ENCODE data around the gene ZNF654.
A peak's percentile ranks its signal among the peaks of the same experiment; 100 is the strongest.
"Not testable (repeated sequence)": the region's sequence is repeated elsewhere in the genome, so short reads cannot be mapped to it uniquely, and the experiment has no call there.

ZNF654 gene

DNA sequence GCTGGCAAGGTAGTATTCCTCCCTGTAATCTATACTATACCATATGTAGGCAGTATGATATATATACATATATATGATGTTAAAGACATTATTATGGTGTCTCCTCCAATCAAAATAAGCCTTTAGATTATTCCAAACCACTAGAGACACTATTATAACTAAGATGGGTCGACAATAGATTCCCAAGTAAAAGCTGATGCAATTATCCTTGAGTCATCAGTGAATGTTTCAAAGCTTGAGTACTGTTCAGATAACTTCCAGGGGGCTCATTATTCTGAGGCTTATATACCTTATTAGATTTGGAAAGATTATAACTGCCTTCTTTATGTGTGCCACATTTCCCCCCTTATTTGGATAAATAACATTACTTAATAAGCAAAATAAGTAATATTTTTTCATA is 78.8 kb downstream of the ZNF654 start:
- DNase-seq (ENCODE audit: low read depth, low spot score), result no peak

DNA sequence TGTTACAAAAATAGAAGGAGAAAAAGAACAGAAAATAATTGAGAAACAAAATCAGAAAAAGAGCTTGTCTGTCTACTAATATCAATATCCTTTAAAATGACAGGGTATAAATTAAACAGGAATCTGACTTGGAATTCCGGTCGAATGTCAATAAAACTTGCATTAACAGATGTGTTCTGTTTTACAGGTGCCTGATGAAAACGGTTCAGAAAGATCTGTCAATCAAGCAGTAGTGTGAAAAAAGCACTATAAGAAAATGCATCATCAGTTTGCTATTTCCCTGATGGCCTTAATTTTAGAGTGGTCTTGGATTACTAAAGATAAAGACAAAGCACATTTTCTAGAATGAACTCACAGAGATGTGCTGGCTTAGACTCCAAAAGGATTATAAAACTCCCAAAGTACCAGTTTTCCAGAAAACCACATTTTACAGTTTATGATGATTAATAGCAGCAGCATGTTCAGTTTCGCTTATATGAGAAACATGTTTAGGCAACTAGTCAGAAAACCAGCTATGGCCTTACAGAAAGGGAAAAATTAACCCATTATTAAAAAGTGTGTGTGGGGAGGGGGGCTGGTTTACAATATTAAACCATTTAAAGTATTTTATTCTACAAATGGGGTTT is 82.5 kb downstream of the ZNF654 start:
- DNase-seq (ENCODE audit: low read depth, low spot score), result no peak

DNA sequence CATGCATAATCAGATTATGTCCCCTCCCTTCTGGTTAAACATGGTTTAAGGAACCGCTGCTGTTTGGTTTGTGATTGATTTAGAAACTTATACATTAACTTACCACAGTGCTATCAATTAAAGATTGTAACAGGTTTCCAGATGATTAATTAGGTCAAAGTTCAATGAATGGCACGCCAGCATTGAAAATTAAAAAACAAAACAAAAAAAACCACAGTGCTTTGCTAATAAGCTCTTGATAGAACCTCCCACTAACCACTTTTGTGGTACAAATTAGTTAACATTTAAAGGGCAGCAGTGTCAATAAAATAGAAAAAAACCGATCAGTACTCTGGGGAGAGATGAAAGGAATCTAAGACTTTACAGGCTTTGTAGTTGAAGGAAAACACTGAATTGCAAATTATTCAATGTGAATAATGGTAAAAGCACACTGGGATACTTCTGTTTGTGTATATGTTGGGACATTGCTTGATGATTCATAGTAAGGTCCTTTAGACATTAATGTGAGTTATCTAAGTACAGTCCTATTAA is 83.1 kb downstream of the ZNF654 start:
- DNase-seq (ENCODE audit: low read depth, low spot score), result no peak

DNA sequence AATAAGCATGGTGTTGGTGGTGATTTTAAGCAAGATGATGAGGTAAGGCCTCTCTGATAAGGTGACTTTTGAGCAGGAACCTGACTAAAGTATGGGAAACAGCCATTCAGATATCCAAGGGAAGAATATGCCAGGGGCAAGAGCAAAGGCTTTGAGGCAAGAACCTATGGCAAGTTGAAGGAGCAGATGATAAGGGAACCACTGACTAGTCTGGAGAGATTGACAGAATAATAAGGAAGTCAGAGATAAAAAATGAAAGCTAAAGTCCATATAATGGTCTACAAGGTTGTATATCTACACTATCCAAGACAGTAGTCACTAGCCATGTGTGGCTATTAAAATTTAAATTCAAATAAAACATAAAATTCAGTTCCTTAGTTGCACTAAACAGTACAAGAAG is 88.2 kb downstream of the ZNF654 start:
- no peak for DNase-seq (ENCODE audit: low read depth, low spot score)

DNA sequence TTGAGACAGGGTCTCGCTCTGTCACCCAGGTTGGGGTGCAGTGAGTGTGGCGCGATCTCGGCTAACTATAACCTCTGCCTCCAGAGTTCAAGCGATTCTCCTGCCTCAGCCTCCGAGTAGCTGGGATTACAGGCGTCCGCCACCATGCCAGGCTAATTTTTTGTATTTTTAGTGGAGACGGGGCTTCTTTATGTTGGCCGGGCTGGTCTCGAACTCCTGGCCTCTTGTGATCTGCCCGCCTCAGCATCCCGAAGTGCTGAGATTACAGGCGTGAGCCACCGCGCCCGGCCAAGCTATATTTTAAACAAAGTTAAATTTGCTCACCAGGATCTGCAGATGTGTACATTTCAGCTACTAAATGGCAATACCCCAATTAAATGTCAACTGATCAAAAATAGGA is 89.6 kb downstream of the ZNF654 start:
- DNase-seq (ENCODE audit: low read depth, low spot score), result no peak

DNA sequence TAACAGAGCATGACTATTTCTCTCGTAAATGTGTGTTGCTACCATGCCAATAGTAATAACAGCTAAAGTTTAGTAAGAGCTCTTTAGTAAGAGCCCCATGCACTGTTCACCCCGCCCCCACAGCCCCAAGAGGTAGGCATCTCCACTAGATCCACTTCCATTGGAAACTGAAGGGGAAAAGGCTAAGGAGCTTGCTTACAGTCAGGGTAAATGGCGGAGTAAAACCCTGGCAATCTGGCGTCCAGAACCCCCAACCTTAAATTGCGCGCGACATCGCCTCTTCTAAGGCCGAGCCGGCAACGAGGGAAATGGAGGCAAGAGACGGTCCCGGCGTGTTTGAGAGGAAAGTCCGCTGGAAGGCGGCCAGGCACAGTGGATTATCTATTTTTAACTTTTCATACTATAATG is 90.0 kb downstream of the ZNF654 start:
- no peak for DNase-seq (ENCODE audit: low read depth, low spot score)

DNA sequence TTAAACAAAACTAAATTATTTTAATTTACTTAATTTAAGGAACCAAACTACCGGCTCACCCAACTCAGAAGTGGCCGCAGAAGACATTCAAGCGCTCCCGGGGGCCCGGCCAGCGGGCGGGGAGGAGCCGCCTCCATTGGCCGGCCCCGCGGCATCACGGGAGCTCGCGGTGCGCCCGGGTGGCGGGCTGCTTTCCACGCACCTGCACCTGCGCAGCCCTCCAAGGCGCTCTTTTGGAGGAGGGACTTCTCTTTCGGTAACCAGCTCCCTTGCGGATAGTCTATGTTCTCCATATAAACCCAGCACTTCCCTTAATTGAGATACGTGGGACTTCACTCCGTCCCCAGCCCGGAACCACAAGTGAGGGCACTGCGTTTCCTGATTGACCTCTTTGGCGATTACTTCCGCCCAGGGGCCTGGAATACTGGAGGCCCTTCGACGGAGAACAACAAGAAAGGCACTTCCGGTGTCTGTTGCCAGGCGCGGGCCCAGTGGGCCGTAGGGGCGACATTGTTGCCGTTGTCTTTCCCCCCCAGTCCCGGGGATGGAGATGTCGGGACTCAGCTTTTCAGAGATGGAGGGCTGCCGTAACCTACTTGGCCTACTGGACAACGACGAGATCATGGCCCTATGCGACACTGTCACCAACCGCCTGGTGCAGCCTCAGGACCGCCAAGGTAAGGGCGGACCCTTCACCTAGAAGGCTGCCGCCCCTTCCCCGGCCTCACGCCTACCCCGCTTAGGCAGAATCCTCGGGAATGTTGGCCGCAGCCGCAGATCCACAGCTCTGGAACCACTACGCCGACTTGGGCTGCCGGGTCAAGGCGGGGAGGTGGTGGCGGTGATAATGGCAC is 90.7 kb downstream of the ZNF654 start, which contains the start of gene C3orf38:
C3orf38 (plus strand) TSS at position 451 of the 854 bp plus-strand sequence; CDS start at position 545, 94 bp downstream.
- DNase-seq (ENCODE audit: low read depth, low spot score), result peak; percentile 57

DNA sequence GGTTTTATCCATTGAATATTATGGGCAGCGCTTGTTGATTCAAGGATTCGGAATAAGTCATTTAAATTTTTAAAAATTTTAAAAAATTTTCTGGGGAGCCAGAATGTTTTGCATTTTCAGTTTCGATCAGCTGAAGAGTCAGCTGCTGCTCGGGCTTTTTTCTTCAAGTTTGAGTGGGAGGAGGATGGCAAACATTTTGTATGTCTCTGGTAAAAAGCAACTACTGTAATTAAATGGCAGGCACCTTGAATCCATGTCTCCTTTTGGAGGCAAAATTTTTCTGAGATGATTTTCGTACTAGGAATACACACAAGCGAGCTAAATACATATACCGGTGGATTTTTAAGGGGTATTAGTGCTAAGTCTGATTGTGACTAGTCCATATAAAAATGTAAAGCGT is 91.3 kb downstream of the ZNF654 start:
- DNase-seq (ENCODE audit: low read depth, low spot score), result peak; percentile 5

DNA sequence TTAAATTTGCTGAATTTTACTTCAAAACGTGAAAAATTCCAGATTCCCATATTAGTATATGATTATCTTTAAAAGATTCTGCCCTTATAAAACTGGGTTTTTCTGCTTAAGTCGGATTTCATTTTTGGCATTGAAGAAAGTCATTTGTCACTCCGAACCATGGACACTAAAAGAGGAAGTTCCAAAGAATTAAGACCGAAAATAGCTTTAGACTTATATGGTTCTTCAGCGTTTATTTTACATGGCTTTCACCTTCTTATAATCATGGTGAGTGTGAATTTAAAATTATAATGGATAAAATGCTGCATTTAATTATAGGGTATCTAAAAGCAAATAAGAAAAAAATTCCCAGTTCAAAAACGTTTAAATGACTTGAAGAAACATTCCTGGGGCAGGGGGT is 91.8 kb downstream of the ZNF654 start:
- DNase-seq (ENCODE audit: low read depth, low spot score), result no peak

DNA sequence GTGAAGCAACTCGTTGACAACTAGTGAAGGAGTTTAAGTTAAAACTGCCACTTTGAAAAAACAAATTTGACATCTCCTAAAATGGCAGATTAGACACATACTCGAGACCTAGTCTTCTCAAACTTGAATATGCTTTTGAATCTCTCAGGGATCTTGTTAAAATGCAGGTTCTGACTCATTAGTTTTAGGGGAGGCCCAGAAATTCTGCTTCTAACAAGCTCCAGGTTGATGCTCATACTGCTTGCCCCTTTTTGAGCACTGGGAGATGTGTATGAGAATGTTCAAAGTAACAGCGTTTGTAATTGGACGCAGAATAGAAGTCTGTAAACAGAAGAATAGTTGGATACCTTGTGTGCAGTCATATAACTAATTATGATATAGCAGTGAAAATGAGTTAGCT is 92.3 kb downstream of the ZNF654 start:
- no peak for DNase-seq (ENCODE audit: low read depth, low spot score)

DNA sequence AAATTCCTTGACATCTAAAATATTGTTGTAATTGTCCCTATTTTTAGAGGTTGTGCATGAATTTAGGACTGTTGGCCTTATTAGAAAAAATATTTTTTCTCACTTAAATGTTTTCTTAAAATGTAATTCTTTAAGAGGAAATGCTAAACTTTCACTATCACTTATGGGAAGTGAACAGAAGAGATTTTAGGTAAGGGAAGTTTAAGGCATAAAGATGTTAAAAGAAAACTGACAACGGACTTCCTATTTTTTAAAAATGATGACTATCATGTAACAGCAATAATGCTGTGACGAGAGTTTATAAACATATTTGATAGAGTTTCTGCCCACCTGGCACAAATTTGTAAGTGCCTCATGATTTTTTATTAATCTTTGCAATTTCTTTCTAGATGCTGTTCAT is 93.8 kb downstream of the ZNF654 start:
- no peak for DNase-seq (ENCODE audit: low read depth, low spot score)

DNA sequence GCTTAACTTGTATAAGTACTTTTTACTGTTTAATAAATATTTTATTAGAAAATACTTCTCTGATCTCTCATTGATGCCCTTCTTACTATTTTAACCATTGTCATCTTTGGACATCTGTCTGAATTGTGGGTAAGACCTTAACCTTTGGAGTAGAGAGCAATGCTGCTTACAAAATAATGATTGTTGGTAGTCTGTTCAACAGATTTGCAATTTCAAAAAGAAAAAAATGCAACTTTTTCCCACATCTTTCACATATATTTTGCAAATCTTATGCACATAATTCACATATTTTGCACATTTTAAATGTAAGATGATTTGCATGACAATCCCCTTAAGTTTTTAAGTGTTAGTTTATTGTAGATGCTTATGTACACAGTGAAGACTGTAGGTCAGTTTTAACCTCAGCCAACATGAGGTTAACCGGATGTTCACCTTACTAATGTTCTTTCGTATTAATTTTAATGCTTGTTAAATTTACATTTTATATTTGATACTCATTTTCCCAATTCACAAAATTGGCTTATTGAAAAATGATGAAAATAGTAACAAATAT is 107.4 kb downstream of the ZNF654 start:
- DNase-seq (ENCODE audit: low read depth, low spot score), result no peak

DNA sequence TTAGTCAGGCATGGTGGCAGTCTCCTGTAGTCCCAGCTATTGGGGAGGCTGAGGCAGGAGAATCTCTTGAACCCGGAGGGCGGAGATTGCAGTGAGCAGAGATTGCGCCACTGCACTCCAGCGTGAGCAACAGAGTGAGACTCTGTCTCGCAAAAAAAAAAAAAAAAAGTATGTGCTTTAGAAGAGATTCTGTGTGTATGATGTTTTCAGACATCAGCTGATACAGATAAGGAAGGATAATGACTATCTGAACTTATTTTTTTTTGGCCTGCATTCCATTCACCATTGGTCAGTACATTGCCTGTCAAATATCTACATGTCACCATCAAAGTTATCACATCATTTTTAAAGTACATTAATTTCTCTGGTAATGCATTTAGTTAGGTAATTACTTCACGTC is 108.1 kb downstream of the ZNF654 start:
- no peak for DNase-seq (ENCODE audit: low read depth, low spot score)

DNA sequence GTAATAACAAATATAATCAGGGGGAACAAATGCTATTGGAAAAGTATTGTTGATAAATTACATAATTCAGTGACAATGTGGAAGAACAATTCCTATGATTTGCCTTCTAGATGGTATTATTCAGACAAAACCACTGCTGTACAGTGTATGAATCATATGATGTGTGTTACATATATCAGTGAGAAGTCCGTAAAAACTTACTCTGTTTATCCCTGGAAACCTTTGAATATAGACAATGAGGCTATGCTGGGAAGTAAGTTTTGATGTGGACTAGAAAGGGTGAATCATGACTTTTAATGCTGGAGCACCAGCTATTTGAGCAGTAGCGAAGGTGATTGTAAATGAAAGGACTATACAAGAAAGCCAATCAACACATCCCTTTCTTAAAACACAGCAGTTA is 108.6 kb downstream of the ZNF654 start:
- no peak for DNase-seq (ENCODE audit: low read depth, low spot score)

DNA sequence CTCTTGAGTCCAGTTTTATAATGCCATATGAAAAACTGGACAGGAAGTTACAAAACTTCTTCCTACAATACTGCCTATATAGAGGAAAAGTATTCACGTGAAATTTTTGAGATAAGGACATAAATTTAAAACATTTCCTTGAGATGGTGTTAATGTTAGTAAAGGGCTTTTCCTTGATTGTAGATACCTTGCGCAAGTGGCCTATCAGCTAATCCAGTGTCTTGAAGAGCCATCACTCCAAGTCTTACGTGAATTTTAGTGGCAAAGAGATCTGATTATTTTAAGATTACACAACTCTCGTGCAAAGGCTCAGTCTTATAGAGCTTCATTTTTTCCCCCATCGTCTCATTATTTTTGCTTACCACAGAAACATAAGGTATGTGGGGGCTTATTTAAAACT is 109.1 kb downstream of the ZNF654 start:
- no peak for DNase-seq (ENCODE audit: low read depth, low spot score)

DNA sequence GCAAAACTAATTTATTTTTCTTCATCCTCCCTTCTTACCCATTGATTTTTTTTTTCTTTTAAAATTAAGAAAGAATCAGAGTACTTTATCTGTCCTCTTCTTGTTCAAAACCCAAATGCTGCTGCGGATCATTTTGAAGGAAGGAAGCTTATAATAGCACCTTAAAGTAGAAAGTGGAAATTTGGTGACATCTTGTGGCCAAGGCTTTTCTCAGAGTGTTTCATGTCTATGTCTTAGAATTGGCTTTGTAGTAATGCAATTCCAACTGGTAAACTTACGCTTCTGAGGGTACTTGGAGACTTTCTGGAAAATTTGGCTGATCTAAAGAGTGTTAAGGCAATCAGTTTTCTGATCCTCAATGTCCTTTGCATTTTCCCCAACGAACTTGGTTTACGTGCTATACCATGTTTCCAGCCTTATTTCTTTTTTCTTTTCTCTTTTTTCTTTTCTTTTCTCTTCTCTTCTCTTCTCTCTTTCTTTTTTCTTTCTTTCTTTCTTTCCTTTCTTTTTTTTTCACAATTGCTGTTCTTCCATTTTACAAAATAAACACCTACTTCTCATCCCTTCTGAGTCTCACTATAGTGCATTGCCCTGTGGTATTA is 121.4 kb downstream of the ZNF654 start:
- no peak for DNase-seq (ENCODE audit: low read depth, low spot score)

DNA sequence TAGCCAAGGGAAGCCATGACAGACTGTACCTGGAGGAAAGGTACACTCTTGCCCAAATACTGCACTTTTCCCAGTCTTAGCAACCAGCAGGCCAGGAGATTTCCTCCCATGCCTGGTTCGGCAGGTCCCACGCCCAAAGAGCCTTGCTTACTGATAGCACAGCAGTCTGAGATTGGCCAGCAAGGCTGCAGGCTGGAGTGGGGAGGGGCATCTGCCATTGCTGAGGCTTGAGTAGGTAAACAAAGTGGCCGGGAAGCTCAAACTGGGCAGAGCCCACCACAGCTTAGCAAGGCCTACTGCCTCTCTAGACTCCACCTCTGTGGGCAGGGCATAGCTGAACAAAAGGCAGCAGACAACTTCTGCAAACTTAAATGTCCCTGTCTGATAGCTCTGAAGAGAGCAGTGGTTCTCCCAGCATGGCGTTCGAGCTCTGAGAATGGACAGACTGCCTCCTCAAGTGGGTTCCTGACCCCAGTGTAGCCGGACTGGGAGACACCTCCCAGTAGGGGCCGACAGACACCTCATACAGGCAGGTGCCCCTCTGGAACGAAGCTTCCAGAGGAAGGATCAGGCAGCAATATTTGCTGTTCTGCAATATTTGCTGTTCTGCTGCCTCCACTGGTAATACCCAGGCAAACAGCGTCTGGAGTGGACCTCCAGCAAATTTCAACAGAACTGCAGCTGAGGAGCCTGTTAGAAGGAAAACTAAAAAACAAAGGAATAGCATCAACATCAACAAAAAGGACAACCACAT is 123.3 kb downstream of the ZNF654 start:
- not testable (repeated sequence) for DNase-seq (ENCODE audit: low read depth, low spot score)

DNA sequence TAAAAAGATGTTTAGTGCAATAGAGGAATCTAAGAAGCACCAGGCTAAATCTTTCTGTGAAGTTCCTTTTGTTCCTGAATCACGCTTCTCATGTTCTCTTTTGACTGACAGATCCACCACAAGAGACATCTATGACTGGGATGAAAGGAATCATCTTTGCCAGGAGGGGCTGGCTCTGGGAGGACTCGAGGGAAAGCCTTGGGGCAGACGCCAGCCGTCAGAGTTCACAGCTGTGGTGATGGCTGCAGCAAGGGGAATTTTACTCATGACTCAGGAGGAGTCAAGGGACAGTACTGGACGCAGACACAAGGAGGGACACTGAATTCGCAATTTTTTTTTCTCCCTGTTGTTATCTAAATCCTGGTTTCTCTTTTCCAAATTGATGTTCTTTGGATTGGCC is 129.4 kb downstream of the ZNF654 start:
- DNase-seq (ENCODE audit: low read depth, low spot score), result no peak

DNA sequence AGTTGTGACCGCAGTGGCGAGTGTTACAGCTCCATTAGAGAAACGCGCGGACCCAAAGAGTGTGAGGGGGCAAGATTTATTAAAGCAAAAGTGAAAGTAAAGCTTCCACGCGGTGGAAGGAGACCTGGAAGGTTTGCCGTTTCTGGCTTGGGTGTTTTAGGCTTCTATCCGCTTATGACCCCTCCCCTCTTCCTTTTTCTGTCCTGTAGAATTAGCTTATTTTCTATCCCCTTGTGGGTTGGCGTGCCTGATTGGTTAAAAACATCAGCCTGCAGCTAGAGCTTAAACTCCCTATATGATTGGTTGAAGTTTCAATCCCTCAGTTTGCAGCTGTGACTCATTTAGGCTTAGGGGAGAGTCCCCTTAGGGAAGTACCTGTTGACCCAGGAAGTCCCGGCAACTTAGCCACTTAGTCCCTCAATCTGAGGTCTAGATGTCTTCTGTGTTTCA is 130.3 kb downstream of the ZNF654 start:
- DNase-seq (ENCODE audit: low read depth, low spot score), result no peak

DNA sequence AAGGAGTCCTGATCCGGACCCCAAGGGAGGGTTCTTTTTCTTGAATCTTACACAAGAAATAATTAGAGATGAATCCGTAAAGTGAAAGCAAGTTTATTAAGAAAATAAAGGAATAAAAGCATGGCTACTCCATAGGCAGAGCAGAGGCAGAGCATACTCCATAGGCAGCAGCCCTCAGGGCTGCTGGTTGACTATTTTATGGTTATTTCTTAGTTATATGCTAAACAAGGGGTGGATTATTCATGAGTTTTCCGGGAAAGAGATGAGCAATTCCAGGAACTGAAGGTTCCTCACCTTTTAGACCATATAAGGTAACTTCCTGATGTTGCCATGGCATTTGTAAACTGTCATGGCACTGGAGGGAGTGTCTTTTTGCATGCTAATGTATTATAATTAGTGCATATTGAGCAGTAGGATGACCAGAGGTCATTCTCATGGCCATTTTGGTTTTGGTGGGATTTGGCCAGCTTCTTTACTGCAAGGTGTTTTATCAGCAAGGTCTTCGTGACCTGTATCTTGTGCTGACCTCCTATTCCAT is 132.9 kb downstream of the ZNF654 start:
- DNase-seq (ENCODE audit: low read depth, low spot score), result no peak

DNA sequence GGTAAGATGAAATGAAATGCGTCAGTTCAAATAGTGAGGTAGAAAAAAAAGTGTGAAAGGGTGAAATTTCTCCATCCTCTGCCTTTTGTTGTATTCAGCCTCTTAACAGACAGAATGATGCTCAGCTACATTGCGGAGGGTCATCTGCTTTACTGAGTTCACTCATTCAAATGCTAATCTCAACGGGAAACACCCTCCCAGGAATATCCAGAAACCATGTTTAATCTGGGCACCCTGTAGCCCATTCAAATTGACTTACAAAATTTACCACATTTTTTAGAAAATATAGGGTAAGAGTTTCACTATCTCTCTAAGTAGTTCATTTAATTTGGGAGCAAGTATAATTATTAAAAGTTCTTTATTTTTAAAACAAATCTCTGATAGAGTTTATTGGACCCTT is 133.6 kb downstream of the ZNF654 start:
- no peak for DNase-seq (ENCODE audit: low read depth, low spot score)

Measured in activated CD4-positive, CD25-positive, alpha-beta regulatory T cell treated with anti-CD3 and anti-CD28 coated beads, Interleukin-2, amount 50 U/mL, for 16 hours (primary cell).